Glomerular visceral epithelial cell (primary cell): Measurements from ENCODE around the gene MCRIP1.

ENCODE experiments used
- DNase-seq: peaks from one replicate; pipeline ENCODE4 v3.0.0-alpha.2; 2016; ENCODE audit errors: extremely low spot score

The MCRIP1 gene

GRCh38 chr17:81819708-81820107 is 13.4 kb downstream of the MCRIP1 start:
- DNase-seq, result no peak

GRCh38 chr17:81817758-81818147 is 15.3 kb downstream of the MCRIP1 start:
- no peak for DNase-seq

- no peak for DNase-seq
Observed at GRCh38 chr17:81815646-81815986, 17.5 kb downstream of the MCRIP1 start.

GRCh38 chr17:81814748-81815645 is 18.1 kb downstream of the MCRIP1 start:
- peak; percentile 68 for DNase-seq

GRCh38 chr17:81813861-81814683 is 19.0 kb downstream of the MCRIP1 start:
- DNase-seq, result no peak

GRCh38 chr17:81813371-81813684 is 19.8 kb downstream of the MCRIP1 start:
- DNase-seq, result no peak

GRCh38 chr17:81812571-81813370 is 20.3 kb downstream of the MCRIP1 start:
- DNase-seq, result no peak

GRCh38 chr17:81811705-81812570 is 21.2 kb downstream of the MCRIP1 start:
- DNase-seq, result no peak

GRCh38 chr17:81810892-81811704 is 22.0 kb downstream of the MCRIP1 start:
- DNase-seq, result no peak

- DNase-seq, result no peak
Observed at GRCh38 chr17:81810476-81810875, 22.6 kb downstream of the MCRIP1 start.

GRCh38 chr17:81809556-81809998 is 23.5 kb downstream of the MCRIP1 start:
- DNase-seq, result no peak

GRCh38 chr17:81808778-81809555 is 24.1 kb downstream of the MCRIP1 start:
- no peak for DNase-seq

- no peak for DNase-seq
Observed at GRCh38 chr17:81807839-81808238, 25.3 kb downstream of the MCRIP1 start.

- no peak for DNase-seq
Observed at GRCh38 chr17:81807210-81807719, 25.8 kb downstream of the MCRIP1 start.

- DNase-seq, result no peak
Observed at GRCh38 chr17:81806461-81807209, 26.5 kb downstream of the MCRIP1 start.

GRCh38 chr17:81805707-81806460 is 27.2 kb downstream of the MCRIP1 start:
- DNase-seq, result no peak

- DNase-seq, result no peak
Observed at GRCh38 chr17:81804559-81805399, 28.3 kb downstream of the MCRIP1 start.
